NCI-H2029 treated with DMSO at 0.1 percent for 48 hours (cell line): ENCODE measurements around the gene KYAT1.
"Not testable (repeated sequence)": the region's sequence is repeated elsewhere in the genome, so short reads cannot be mapped to it uniquely, and the experiment has no call there.

Experiments used
- DNase-seq: peaks from one replicate; lab custom pipeline; 2025; lab: John Stamatoyannopoulos, UW

The KYAT1 gene

GRCh38 chr9:128885376-128885775 lies 3.6 kb upstream of the KYAT1 start:
- DNase-seq = no peak

GRCh38 chr9:128884164-128884563 lies 2.4 kb upstream of the KYAT1 start:
- no peak for DNase-seq

DNA sequence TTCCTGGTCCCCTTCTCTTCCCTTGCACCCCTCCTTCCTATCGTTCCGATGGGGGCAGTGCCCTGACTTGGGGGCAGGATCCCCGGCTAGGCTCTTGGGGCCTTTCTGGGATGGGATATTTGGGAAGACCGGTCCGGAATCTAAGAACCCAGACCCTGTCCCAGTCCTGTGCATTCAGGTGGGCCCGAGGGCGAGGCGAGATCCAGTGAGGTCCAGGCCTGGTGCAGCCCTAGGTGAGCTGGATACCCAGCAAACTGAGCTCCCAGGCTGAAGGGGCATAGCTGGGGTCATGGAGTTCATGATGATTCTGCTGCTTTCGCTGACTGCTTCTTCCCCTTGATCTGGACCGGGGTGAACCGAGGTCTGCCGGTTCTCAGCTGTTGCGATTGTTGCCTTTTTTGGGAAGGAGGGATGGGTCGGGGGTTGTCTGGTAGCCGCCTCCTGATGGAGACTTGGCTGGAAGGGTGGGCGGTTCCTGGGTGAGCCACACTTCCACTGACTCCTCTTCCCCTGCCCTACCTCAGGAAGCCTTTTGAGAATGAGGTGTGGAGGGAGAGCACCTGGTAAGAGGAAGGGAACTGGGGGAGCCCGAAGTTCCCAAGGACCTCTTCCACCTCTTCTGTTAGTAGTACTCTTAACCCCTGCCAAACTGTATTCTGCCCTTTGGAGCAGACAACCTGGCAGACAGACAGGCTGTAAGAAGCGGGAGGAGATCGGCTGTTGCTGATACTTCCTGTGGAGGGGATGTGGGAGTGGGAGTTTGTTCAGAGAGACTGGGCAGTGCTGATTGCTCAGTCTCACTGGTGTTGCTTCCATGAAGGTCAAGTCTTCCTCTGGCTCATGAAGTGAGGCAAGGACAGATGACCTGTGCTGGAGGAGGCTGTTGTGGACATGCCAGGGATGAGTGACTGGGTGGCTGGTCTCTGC lies 1.2 kb upstream of the KYAT1 start:
- no peak for DNase-seq

DNA sequence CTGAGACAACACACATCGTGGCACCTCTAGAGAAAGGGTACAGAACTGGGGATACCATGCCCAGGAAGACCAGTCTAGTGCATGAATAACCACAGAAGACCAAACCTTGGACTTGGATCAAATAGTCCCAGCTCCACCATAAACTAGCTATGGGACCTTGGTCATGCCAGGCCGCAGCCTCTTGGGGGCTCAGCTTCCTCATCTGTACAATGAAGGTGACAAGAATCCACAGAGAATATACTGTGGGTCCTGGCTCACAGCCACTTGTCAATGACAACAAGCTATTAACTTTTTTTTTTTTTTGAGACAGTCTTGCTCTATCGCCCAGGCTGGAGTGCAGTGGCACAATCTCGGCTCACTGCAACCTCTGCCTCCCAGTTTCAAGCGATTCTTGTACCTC lies 3.9 kb downstream of the KYAT1 start:
- no peak for DNase-seq

DNA sequence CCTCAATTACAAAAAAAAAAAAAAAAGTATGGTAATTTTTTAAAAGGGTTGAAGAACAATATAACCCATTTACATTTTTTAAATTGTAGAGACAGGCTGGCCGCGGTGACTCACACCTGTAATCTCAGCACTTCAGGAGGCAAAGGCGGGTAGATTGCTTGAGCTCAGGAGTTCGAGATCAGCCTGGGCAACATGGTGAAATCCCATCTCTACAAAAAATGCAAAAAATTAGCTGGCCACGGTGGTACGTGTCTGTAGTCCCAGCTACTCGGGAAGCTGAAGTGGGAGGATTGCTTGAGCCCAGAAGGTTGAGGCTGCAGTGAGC lies 10.8 kb downstream of the KYAT1 start:
- not testable (repeated sequence) for DNase-seq

DNA sequence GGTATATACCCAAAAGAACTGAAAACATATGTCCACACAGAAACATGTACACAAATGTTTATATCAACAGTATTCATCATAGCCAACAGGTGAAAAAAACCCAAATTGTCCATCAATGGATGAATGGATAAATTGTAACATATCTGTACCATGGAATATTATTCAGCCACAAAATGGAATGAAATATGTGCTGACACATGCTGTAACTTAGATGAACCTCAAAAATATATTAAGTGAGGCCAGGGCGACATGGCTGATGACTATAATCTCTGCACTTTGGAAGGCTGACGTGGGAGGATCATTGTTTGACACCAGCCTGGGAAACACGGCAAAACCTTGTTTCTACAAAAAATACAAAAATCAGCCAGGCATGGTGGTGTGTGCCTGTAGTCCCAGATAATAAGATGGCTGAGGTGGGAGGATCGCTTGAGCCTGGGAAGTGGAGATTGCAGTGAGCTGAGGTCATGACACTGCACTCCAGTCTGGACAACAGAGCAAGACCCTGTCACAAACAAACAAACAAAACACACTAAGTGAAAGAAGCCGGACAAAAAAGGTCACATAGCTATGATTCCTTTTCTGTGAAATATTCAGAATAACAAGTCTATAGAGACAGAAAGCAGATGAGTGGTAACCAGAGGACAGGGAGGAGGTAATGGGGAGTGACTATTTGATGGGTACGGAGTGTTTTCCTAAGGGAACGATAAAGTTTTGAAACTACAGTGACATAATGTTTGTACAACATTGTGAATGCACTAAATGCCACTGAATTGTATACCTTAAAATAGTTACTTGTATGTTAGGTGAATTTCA lies 11.4 kb downstream of the KYAT1 start:
- DNase-seq = no peak

DNA sequence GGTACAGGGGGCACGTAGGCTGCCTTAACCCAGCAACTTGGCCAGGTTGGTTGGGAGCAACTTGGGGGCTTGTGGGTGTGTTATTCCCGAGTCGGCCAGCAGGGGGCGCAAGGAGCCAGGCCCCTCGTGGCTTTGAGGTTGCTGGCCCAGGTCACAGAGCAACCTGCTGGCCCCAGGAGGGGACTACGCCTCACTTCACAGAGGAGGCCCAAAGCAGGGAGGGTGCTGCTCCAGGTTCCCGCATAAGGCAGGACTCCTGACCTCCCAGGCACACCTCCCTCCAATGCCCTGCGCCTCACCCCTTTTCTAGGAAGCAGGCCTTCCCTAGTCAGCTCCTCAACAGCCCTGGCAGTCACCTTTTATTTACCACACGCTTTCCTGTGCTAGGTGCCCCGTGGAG lies 18.1 kb downstream of the KYAT1 start:
- no peak for DNase-seq

DNA sequence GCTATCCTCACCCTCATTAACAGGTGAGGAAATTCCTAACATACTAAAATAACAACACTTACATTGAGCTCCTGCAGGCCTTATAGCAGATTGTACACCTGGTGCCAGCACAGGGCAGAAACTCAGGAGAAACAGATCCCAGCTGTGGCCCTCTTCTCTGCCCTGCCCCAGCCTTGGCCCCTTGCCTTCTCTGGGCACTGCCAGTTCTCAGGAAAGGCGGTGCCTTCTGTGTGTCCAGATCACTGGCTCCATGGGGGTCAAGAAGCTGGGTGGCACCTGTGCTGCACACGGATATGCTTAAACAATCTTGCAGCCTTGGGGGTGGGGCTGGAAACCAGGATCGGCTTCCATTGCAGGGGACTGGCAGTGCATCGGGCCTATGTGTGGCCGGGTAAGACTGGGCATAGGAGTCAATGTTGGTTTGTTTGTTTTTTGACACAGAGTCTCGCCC lies 19.3 kb downstream of the KYAT1 start:
- DNase-seq = no peak

DNA sequence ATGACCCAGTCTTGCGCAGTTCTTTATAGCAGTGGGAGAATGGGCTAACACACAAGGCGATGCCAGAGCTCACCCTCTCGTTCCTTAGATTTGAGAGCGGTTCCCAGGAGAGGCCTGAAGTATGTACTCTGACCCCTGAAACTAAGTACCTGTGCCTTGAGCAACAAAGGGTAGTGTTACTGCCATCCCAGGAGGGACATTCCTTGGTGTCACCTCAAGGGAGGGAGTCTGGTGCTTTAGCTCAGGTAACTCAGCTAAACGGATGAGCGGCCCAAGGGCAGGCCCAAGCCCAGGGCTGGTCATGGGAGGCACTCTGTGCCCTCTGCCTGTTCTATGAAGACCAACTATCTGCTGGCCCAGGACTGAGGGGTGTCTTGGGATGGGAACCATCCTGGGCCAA lies 20.2 kb downstream of the KYAT1 start:
- DNase-seq = no peak

DNA sequence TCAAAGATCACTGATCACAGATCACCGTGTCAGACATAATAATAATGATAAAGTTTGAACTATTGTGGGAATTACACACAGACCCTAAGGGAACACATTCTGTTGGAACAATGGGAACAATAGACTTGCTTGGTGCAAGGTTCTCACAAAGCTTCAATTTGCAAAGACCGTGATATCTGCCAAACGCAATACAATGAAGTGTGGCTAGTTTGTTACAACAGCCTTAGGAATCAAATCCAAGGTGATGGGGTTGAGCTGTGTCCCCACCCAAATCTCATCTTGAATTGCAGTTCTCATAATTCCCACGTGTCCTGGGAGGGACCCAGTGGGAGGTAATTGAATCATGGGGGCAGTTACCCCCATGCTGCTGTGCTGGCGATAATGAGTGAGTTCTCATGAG lies 20.8 kb downstream of the KYAT1 start:
- DNase-seq = no peak

DNA sequence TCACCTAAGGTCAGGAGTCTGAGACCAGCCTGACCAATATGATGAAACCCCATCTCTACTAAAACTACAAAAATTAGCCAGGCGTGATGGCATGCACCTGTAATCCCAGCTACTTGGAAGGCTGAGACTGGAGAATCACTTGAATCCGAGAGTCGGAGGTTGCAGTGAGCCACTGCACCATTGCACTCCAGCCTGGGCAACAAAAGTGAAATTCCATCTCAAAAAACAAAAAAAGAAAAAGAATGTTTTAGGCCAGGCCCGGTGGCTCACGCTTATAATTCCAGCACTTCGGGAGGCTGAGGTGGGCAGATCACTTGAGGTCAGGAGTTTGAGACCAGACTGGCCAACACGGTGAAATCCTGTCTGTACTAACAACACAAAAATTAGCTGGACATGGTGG lies 23.3 kb downstream of the KYAT1 start:
- DNase-seq = not testable (repeated sequence)

- not testable (repeated sequence) for DNase-seq
Observed at GRCh38 chr9:128854454-128854853, 27.3 kb downstream of the KYAT1 start.

DNA sequence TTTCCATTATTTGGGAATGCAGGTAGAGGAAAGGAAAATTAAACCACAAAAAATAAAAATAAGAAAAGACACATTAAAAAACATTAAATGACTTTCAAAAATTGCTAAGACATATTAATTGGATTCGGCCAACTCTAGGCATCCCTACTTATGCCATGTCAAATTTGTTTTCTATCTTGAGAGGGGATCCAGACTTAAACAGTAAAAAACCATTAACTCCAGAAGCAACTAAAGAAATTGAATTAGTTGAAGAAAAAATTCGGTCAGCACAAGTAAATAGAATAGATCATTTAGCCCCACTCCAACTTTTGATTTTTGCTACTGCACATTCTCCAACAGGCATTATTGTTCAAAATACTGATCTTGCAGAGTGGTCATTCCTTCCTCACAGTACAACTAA lies 29.1 kb downstream of the KYAT1 start:
- not testable (repeated sequence) for DNase-seq

DNA sequence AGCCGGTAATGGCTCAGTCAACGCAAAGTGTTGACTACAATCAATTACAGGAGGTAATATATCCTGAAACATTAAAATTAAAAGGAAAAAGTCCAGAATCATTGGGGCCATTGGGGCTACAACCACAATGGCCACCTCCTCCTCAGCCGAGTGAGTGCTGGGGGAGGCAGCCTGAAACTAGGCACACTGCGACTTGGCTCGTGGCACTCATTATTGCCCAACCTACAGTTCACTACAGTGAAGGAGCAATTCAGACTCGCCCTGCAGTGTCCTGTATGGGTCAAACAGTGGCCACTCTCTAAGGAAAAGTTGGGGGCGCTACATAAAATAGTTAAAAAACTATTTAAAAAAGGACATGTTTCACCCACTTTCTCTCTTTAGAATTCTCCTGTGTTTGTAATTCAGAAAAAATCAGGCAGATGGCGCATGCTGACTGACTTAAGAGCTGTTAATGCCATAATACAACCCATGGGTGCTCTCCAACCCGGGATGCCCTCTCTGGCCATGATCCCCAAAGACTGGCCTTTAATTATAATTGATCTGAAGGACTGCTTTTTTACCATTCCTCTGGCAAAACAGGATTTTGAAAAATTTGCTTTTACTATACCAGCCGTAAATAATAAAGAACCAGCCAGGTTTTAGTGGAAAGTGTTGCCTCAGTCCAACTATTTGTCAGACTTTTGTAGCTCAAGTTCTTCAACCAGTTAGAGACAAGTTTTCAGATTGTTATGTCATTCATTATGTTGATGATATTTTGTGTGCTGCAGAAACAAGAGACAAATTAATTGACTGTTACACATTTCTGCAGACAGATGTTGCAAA lies 29.8 kb downstream of the KYAT1 start:
- not testable (repeated sequence) for DNase-seq

- DNase-seq = not testable (repeated sequence)
Observed at GRCh38 chr9:128851024-128851423, 30.7 kb downstream of the KYAT1 start.

DNA sequence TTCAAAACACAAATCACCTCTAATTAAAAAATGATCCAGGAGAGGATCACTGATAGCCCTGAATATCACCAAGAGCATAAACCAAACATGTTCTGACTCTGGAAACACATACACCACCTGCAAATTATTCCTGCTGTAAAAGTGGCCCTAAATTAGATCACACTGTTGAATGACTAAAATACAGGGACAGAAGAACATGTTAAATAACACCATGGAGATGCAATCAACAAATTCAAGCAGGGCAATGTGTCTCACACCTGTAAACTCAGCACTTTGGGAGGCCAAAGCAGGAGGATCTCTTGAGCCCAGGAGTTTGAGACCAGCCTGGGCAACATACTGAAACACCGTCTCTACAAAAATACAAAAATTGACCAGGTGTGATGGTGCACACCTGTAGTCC lies 33.9 kb downstream of the KYAT1 start:
- no peak for DNase-seq

- no peak for DNase-seq
Observed at GRCh38 chr9:128846680-128847030, 35.1 kb downstream of the KYAT1 start.

DNA sequence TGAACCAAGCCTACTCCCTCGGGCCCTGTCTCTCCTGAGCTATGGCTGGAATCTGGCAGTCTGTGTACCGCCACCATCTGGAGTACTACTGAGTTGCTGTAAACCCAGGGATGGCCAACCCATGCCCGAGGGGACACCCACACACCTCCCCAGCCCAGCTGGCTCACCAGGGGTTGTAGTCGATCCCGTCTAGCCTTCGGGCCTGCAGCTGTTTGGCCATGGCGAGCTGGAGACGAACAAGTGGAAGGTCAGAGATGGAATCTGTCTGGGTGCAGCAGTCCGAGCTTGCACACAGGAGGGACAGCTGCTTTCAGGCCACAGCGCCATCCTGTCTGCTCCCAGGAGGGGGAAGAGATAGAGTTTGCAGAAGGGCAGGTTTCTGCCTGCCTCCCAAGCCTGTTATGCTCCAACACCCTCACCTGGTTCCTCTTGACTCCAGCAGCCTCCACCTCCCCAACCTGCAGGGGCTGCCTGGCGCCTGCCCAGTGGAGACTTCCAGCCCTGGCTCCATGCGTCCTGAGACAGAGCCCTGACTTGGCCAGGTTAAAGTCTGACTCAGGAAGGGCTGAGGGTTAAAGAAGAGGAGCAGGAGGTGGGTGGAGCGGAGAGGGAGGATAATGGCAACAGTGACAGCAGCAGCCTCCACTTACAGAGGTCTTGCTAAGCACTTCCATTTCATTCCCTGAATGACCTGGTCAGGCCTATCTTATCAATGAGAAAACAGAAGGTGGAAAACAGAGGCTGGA lies 36.4 kb downstream of the KYAT1 start:
- no peak for DNase-seq

- not testable (repeated sequence) for DNase-seq
Observed at GRCh38 chr9:128843171-128843570, 38.6 kb downstream of the KYAT1 start.

GRCh38 chr9:128841694-128842492 lies 39.9 kb downstream of the KYAT1 start:
- DNase-seq = no peak

DNA sequence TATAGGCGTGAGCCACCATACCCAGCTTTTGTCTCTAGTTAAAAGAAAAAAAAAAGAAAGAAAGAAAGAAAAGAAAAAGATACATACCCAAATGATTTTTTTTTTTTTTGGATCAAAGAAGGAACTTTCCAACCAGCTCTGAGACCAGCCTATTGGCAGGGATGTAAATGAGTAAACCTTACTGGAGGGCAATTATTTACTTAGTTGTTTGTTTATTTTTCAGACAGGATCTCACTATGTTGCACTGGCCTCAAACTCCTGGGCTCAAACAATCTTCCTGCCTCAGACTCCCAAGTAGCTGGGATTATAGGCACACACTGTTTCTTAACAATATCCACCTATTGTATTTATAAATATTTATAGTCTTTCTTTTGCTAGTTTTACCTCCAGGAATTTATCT lies 41.2 kb downstream of the KYAT1 start:
- DNase-seq = no peak
